Mesendoderm (in vitro differentiated cells): ENCODE results near the gene PRKAG2.

Experiments
- DNase-seq: peaks from one replicate; pipeline ENCODE4 v3.0.0; 2013
- H2AK5ac ChIP-seq: 2 replicates; pipeline ENCODE4 v1.6.1; 2013; ENCODE audit warnings: low read length, inconsistent platforms
- H2BK120ac ChIP-seq: 2 replicates; pipeline ENCODE4 v1.6.1; 2013; ENCODE audit warnings: low read depth, mild to moderate bottlenecking, low read length, moderate library complexity, mixed read lengths
- H2BK15ac ChIP-seq: replicated peaks from 2 replicates; pipeline ENCODE4 v1.6.1; 2013; ENCODE audit warnings: low read depth, mild to moderate bottlenecking, moderate library complexity
- H2BK5ac ChIP-seq: 2 replicates; pipeline ENCODE4 v1.6.1; 2013; ENCODE audit warnings: low read length, inconsistent platforms
- H3K18ac ChIP-seq: 2 replicates; pipeline ENCODE4 v1.6.1; 2013; ENCODE audit warnings: mild to moderate bottlenecking, low read length, mixed read lengths
- H3K23ac ChIP-seq: one replicate; pipeline ENCODE4 v1.6.1; 2013; ENCODE audit warnings: low read length
- H3K27ac ChIP-seq: 2 replicates; pipeline ENCODE4 v1.5.1; 2013; ENCODE audit warnings: low read depth, mild to moderate bottlenecking, inconsistent platforms, low read length, moderate library complexity
- H3K27me3 ChIP-seq: 2 replicates; pipeline ENCODE4 v1.6.1; 2013; ENCODE audit warnings: low read length, control low read depth, mild to moderate bottlenecking, inconsistent platforms; ENCODE audit not compliant: insufficient read depth, poor library complexity
- H3K36me3 ChIP-seq: 2 replicates; pipeline ENCODE4 v1.6.1; 2013; ENCODE audit warnings: low read length, inconsistent platforms; ENCODE audit not compliant: control insufficient read depth, insufficient read depth
- H3K4ac ChIP-seq: one replicate; pipeline ENCODE4 v1.6.1; 2013; ENCODE audit warnings: low read depth, mild to moderate bottlenecking, low read length, moderate library complexity
- H3K4me1 ChIP-seq: 2 replicates; pipeline ENCODE4 v1.6.1; 2013; ENCODE audit warnings: low read depth, low read length, inconsistent platforms; ENCODE audit not compliant: control insufficient read depth
- H3K4me2 ChIP-seq: 2 replicates; pipeline ENCODE4 v1.6.1; 2013; ENCODE audit warnings: low read length
- H3K4me3 ChIP-seq: 2 replicates; pipeline ENCODE4 v1.5.1; 2013; ENCODE audit warnings: mild to moderate bottlenecking, low read length
- H3K56ac ChIP-seq: one replicate; pipeline ENCODE4 v1.6.1; 2013; ENCODE audit warnings: low read length
- H3K79me1 ChIP-seq: 2 replicates; pipeline ENCODE4 v1.6.1; 2013; ENCODE audit warnings: low read length, inconsistent platforms
- H3K79me2 ChIP-seq: 2 replicates; pipeline ENCODE4 v1.6.1; 2013; ENCODE audit warnings: mild to moderate bottlenecking, low read length; ENCODE audit not compliant: control insufficient read depth, insufficient read depth
- H3K9ac ChIP-seq: 2 replicates; pipeline ENCODE4 v1.6.1; 2013; ENCODE audit warnings: low read length, inconsistent platforms
- H4K5ac ChIP-seq: one replicate; pipeline ENCODE4 v1.6.1; 2013; ENCODE audit warnings: low read length
- H4K8ac ChIP-seq: one replicate; pipeline ENCODE4 v1.6.1; 2013; ENCODE audit warnings: low read depth, mild to moderate bottlenecking, control low read depth, low read length, moderate library complexity
- WGBS: extraction: QIAGEN DNeasy Blood & Tissue Kit; methylation state at CpG from one replicate; pipeline ENCODE4 v1.1.7; 2013; ENCODE audit warnings: low lambda C conversion rate, missing lambda C conversion rate; ENCODE audit not compliant: insufficient coverage; ENCODE audit errors: extremely low coverage; 5-methylcytosine and 5-hydroxymethylcytosine counted together

The PRKAG2 gene

GRCh38 chr7:151807846-151808245 lies 69.1 kb downstream of the PRKAG2 start:
- DNase-seq = no peak
- H3K23ac ChIP-seq = no peak overlapping the region
- H3K18ac ChIP-seq = no peak overlapping the region
- H4K8ac ChIP-seq = no peak overlapping the region
- H2BK15ac ChIP-seq = no peak overlapping the region
- no peaks in the 10 kb centered on the region for H3K4me1 ChIP-seq
- no peaks in the 10 kb centered on the region for H3K79me2 ChIP-seq
- no peak overlapping the region for H2BK5ac ChIP-seq
- no peak overlapping the region for H2BK120ac ChIP-seq
- H3K56ac ChIP-seq = no peak overlapping the region
- WGBS = no CpG with 5 or more reads among the region's 15 CpGs
- H3K9ac ChIP-seq = no peak overlapping the region
- H3K27ac ChIP-seq = no peak overlapping the region
- no peak overlapping the region for H2AK5ac ChIP-seq
- no peaks in the 10 kb centered on the region for H3K36me3 ChIP-seq
- H3K27me3 ChIP-seq = no peaks in the 10 kb centered on the region
- H3K4me2 ChIP-seq = no peak overlapping the region
- H3K4me3 ChIP-seq = no peak overlapping the region
- no peaks in the 10 kb centered on the region for H3K79me1 ChIP-seq
- H3K4ac ChIP-seq = no peak overlapping the region
- H4K5ac ChIP-seq = no peak overlapping the region

- Histone ChIP-seq H2BK15ac (no peak overlapping the region), H2BK120ac (no peak overlapping the region), H2AK5ac (peak overlapping the region; percentile 45), H4K8ac (no peak overlapping the region), H3K56ac (no peak overlapping the region), H3K9ac (no peak overlapping the region), H2BK5ac (no peak overlapping the region), H3K27ac (no peak overlapping the region), H3K23ac (no peak overlapping the region), H4K5ac (no peak overlapping the region), H3K4ac (no peak overlapping the region), H3K18ac (no peak overlapping the region), H3K27me3 (no peaks in the 10 kb centered on the region), H3K4me2 (no peak overlapping the region), H3K4me1 (no peaks in the 10 kb centered on the region), H3K79me1 (no peaks in the 10 kb centered on the region), H3K79me2 (no peaks in the 10 kb centered on the region), H3K4me3 (no peak overlapping the region), H3K36me3 (no peaks in the 10 kb centered on the region)
- no peak for DNase-seq
- no CpG with 5 or more reads among the region's 19 CpGs for WGBS
These were observed 69.8 kb downstream of the PRKAG2 start for GRCh38 chr7:151806952-151807775.

- H3K4me1 ChIP-seq = no peaks in the 10 kb centered on the region
These were observed 70.7 kb downstream of the PRKAG2 start for GRCh38 chr7:151806204-151806603.

GRCh38 chr7:151805191-151805590 lies 71.7 kb downstream of the PRKAG2 start:
- Histone ChIP-seq H3K9ac (no peak overlapping the region), H2BK5ac (no peak overlapping the region), H3K36me3 (no peaks in the 10 kb centered on the region), H2AK5ac (no peak overlapping the region), H3K27me3 (no peaks in the 10 kb centered on the region), H3K79me2 (no peaks in the 10 kb centered on the region), H3K4me1 (no peaks in the 10 kb centered on the region), H3K79me1 (no peaks in the 10 kb centered on the region), H3K4me2 (no peak overlapping the region), H3K27ac (no peak overlapping the region), H2BK120ac (no peak overlapping the region), H2BK15ac (no peak overlapping the region), H3K56ac (no peak overlapping the region), H3K18ac (no peak overlapping the region), H3K23ac (no peak overlapping the region), H3K4me3 (no peak overlapping the region), H4K5ac (no peak overlapping the region), H3K4ac (no peak overlapping the region), H4K8ac (no peak overlapping the region)
- no CpG with 5 or more reads among the region's 6 CpGs for WGBS
- DNase-seq = no peak

More at GRCh38 chr7:151806204-151806603, 70.7 kb downstream of the PRKAG2 start:
- Histone ChIP-seq H2BK5ac (no peak overlapping the region), H3K4me3 (no peak overlapping the region), H2AK5ac (no peak overlapping the region), H3K23ac (no peak overlapping the region), H3K56ac (no peak overlapping the region), H3K36me3 (no peaks in the 10 kb centered on the region), H4K8ac (no peak overlapping the region), H3K79me2 (no peaks in the 10 kb centered on the region), H3K4ac (no peak overlapping the region), H3K27ac (no peak overlapping the region), H3K4me2 (no peak overlapping the region), H2BK120ac (no peak overlapping the region), H4K5ac (no peak overlapping the region), H3K27me3 (no peaks in the 10 kb centered on the region), H3K79me1 (no peaks in the 10 kb centered on the region), H3K18ac (no peak overlapping the region), H2BK15ac (no peak overlapping the region), H3K9ac (no peak overlapping the region)
- WGBS = no CpG with 5 or more reads among the region's 8 CpGs
- DNase-seq = peak; percentile 50

GRCh38 chr7:151804756-151805155 lies 72.2 kb downstream of the PRKAG2 start:
- H3K79me1 ChIP-seq = no peaks in the 10 kb centered on the region
- no peak overlapping the region for H2BK5ac ChIP-seq
- no peak overlapping the region for H2AK5ac ChIP-seq
- H3K56ac ChIP-seq = no peak overlapping the region
- H3K27me3 ChIP-seq = no peaks in the 10 kb centered on the region
- H2BK15ac ChIP-seq = no peak overlapping the region
- H2BK120ac ChIP-seq = no peak overlapping the region
- H3K79me2 ChIP-seq = no peaks in the 10 kb centered on the region
- no peak overlapping the region for H3K27ac ChIP-seq
- no peak overlapping the region for H3K18ac ChIP-seq
- no peak overlapping the region for H4K8ac ChIP-seq
- no peaks in the 10 kb centered on the region for H3K36me3 ChIP-seq
- H3K4me3 ChIP-seq = no peak overlapping the region
- no peak overlapping the region for H4K5ac ChIP-seq
- no peak overlapping the region for H3K23ac ChIP-seq
- DNase-seq = no peak
- WGBS = no CpG with 5 or more reads among the region's 9 CpGs
- no peak overlapping the region for H3K9ac ChIP-seq
- H3K4me2 ChIP-seq = no peak overlapping the region
- no peaks in the 10 kb centered on the region for H3K4me1 ChIP-seq
- H3K4ac ChIP-seq = no peak overlapping the region

GRCh38 chr7:151803841-151804240 lies 73.1 kb downstream of the PRKAG2 start:
- Histone ChIP-seq H3K4me1 (no peaks in the 10 kb centered on the region), H3K56ac (no peak overlapping the region), H3K4ac (no peak overlapping the region), H3K27me3 (no peaks in the 10 kb centered on the region), H3K4me3 (no peak overlapping the region), H2BK120ac (no peak overlapping the region), H3K36me3 (no peaks in the 10 kb centered on the region), H4K8ac (no peak overlapping the region), H2BK15ac (no peak overlapping the region), H3K4me2 (no peak overlapping the region), H3K18ac (no peak overlapping the region), H3K23ac (no peak overlapping the region), H3K79me1 (no peaks in the 10 kb centered on the region), H3K79me2 (no peaks in the 10 kb centered on the region), H4K5ac (no peak overlapping the region), H3K9ac (no peak overlapping the region), H3K27ac (no peak overlapping the region), H2AK5ac (no peak overlapping the region), H2BK5ac (no peak overlapping the region)
- no CpG with 5 or more reads among the region's 8 CpGs for WGBS
- DNase-seq = no peak
